Subcutaneous preadipocyte (primary cell): Measurements from ENCODE around the gene PLTP. TPM values are rescaled to one million over a fixed set of nuclear protein-coding genes. Genes with fewer than 3 reads are reported as not detected.

Experiments used
- total RNA-seq: library from RNA; depleted of rRNA; stranded (reverse); fragments of >200 nt; gene quantifications from 2 replicates; pipeline ENCODE4 v1.2.3, GENCODE V29; 2012

Gene PLTP, protein sequence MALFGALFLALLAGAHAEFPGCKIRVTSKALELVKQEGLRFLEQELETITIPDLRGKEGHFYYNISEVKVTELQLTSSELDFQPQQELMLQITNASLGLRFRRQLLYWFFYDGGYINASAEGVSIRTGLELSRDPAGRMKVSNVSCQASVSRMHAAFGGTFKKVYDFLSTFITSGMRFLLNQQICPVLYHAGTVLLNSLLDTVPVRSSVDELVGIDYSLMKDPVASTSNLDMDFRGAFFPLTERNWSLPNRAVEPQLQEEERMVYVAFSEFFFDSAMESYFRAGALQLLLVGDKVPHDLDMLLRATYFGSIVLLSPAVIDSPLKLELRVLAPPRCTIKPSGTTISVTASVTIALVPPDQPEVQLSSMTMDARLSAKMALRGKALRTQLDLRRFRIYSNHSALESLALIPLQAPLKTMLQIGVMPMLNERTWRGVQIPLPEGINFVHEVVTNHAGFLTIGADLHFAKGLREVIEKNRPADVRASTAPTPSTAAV
- total RNA-seq: 6.6 and 33.1 TPM in 2 replicates

DNA sequence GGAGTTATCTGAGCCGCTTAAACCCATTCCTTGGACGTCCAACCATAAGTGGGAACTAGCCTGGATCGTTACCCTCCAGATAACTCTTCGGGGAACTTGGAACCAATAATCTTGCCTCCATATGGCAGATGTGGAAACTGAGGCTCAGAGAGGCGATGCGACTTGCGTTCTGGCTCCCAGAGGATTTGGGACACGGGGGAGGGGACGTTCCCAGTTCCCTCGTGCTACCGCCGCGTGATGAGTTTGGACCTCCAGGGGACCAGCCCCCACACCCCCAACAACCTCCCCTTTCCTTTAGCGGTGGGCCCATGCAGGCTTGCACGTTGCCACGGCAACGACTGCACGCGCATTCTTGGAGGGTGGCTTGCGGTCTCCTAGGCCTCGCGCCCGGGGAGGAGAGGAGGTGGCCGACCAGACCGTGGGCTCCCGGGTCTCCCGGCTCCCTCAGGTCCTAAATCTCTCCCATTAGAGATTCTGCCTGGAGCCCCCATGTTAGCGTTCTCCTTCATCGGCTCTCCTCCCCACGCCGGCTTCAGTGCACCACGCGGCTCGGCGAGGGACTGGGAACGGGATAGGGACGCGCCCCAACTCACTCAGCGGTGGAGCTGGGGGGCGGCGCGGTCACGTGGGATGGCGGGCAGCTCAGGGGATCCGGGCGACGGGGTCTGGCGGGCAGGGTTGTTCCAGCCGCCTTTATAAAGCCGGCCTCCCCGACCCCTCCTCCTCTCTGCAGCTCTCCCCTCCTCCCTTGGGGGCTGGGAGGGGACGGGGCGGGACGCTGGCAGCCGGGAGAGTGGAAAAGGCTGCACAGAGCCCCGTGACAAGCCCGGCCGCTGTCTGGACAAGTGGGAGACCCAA, at the start of gene PLTP:
PLTP (minus strand) TSS at position 670 of the 858 bp plus-strand sequence. CDS start 703 bp downstream, outside the sequence.

DNA sequence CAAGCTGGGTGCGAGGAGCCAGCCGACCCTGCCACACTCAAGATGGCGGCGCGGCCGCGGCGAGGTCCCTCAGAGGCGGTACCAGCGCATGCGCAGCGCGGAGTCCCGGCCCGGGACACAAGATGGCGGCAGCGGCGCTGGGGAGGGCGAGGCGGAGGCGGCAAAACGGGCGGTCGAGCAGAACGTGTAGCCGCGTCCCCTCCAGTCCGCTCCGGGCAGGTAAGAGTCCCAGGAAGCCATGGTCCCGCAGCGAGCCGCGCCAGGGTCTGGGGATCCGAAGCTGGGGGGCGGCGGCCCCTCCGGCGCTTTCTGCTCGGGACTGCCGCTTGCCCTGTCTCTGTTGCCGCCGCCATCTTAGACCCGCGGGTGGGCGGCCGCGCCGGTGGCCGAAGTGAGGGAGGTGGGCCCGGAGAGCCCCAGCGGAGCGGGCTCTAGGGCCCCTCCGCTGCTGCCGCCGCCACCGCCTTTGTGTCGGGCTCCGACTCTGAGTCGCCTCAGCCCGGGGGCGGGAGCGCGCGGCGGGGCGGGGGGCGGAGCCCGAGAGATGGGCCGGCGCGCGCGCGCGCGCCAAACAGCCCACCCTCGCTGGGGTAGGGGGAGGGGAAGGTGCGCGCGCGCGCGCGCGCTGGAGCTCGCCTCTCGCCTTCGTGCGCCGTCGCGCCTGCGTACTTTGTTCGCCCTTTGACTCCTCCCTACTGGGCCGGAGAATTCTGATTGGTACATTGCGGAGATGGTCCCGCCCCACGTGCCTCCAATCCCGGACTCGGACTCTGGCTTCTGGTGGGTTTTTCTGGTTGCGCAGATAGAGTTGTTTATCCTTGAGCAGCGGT, 22.8 kb upstream of the PLTP start, which contains the start of gene PCIF1:
PCIF1 (plus strand) TSS at position 98 of the 830 bp plus-strand sequence. CDS start 4,317 bp downstream, outside the sequence.

DNA sequence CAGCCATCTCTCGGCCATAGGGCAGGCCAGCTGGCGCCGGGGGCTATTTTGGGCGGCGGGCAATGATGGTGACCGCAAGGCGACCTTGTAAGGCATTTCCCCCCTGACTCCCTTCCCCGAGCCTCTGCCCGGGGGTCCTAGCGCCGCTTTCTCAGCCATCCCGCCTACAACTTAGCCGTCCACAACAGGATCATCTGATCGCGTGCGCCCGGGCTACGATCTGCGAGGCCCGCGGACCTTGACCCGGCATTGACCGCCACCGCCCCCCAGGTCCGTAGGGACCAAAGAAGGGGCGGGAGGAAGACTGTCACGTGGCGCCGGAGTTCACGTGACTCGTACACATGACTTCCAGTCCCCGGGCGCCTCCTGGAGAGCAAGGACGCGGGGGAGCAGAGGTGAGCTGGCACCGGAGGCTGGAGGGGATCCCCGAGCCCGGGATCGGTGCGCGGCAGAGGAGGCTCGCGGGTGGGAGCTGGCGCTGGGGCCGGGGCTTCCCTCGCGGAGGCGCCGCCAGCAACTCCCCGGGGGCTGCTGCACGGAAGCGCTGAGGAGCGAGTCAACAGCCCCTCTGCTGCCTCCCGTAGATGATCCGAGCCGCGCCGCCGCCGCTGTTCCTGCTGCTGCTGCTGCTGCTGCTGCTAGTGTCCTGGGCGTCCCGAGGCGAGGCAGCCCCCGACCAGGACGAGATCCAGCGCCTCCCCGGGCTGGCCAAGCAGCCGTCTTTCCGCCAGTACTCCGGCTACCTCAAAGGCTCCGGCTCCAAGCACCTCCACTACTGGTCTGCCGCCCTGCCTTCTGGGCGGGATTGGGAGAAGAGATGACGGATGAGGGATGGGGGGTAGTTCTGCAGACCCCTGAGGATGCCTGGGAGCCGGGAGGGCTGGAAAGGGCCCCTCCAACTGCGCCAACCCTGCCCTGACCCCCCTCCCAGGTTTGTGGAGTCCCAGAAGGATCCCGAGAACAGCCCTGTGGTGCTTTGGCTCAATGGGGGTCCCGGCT, 20.7 kb downstream of the PLTP start, which contains the start of the genes CTSA and NEURL2:
CTSA (plus strand) TSS at position 351 of the 999 bp plus-strand sequence; CDS start at position 585, 234 bp downstream.
NEURL2 (minus strand) TSS at position 224 of the 999 bp plus-strand sequence; CDS start at position 7, 217 bp downstream.

DNA sequence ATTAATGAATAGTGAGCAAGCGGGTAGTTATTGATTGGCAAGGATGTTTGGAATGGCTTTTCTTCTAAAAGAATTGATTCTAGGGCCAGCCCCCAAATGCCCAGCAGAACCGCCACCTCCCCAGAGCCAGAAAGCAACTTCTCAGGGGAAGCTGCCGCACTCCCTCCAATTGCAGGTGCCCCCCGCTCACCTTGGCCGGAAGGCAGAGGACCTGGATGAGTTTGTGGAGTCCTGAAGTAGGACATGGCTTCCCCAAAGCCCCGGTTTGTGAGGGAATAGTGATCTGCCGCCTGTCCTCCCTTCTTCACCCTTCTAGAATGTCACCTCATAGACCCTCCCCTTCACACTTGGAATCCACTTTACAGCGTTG, 24.6 kb downstream of the PLTP start, which contains the start of gene SPATA25:
SPATA25 (minus strand) TSS at position 277 of the 370 bp plus-strand sequence; CDS start at position 245, 32 bp downstream.

DNA sequence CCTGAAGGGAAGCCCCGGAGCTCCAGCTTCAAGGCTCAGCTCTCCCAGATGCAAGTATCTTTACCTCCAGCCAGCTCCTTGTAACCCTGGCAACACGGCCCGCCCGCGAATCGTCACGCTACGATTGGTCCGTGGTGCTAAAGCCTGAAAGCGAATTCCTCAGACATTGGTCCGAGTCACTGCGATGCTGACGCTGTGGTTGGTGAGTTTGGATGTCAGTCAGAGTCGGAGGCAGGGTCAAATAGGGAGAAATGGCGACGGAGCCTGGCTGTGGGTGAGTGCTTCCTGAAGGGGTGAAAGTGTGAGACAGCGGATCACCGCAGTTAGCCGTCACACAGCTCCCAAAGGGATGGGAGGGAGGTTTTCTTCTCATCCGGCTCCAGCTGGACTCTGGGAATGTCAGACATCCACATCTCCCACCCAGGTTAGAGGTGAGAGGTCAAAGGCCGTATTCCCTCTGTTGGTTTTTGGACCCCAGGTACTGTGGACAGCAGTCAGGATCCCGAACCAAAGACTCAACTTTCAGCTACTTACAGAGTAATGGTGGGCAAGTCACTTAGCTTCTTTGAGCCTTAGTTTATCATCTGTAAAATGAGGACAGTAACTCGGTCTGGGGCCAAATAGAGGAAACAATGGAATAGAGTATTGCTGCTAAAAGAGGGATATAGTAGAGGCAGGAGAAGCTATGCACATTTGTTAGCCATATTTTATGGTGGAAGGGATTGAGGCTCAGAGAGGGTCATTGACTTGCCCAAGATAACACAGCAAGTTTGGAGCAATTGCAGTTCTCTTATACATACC, 30.8 kb downstream of the PLTP start, which contains the start of gene ZSWIM1:
ZSWIM1 (plus strand) TSS at position 240 of the 801 bp plus-strand sequence. CDS start 1,366 bp downstream, outside the sequence.

DNA sequence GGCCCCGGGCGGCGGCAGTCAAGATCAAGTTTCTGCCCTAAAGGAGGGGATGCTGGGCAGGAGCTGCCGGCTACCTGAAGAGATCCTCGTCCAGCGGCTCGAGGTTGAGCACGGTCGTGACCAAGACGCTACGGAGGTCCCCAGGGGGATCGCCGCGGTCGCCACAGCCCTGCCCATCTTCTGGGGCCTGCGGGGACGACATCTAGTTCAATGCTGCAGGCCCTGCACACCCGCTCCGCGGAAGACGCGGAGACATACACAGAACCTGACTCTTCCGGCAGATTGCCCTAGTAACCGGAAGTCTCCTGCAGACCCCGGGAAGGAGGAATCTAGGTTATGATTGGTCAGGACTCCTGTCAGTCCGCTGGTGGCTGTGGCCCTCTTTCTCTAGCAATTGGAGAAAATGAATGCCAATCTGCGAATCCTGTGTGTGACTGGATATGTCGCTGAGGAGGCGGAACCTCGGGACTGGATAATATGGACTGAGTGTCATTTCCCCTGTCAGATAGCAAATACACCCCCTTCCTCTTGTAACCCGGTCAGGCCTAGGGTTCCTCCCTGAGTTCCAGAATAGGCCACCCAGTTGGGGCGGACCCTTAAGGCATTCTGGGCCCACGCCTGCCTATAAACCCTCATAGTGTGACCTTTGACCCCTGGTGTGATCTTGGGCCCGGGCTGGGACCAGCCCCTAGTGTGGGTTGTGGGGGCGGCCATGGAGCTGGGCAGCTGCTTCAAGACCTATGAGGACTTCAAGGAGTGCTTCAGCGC, 54.7 kb downstream of the PLTP start, which contains the start of the genes ACOT8 and ZSWIM3:
ACOT8 (minus strand) TSS at position 279 of the 768 bp plus-strand sequence; CDS start at position 202, 77 bp downstream.
ZSWIM3 (plus strand) TSS at position 501 of the 768 bp plus-strand sequence; CDS start at position 713, 212 bp downstream.

Other genes starting within 250 kb of the PLTP start
- gene WFDC11, start 241.9 kb downstream of the PLTP start, total RNA-seq: not detected in 2 replicates
- gene WFDC13, start 210.1 kb downstream of the PLTP start, total RNA-seq: not detected in 2 replicates
- gene WFDC10B, start 207.1 kb downstream of the PLTP start, total RNA-seq: not detected in 2 replicates
- gene SPINT4, start 189.8 kb downstream of the PLTP start, total RNA-seq: not detected in 2 replicates
- 0.20 and 0.73 TPM in 2 replicates for gene WFDC3, start 120.3 kb downstream of the PLTP start, total RNA-seq
- gene DNTTIP1, start 120.2 kb downstream of the PLTP start, total RNA-seq: 13.5 and 15.4 TPM in 2 replicates
- 31.2 and 36.4 TPM in 2 replicates for gene UBE2C, start 99.5 kb downstream of the PLTP start, total RNA-seq
- 0.73 TPM in 1 of 2 replicates, not detected in the other for gene TNNC2, start 84.8 kb downstream of the PLTP start, total RNA-seq
- 87.6 and 101 TPM in 2 replicates for gene SNX21, start 78.4 kb downstream of the PLTP start, total RNA-seq
- 25.6 and 30.1 TPM in 2 replicates for gene ACOT8, start 54.8 kb downstream of the PLTP start, total RNA-seq
- 3.9 and 4.8 TPM in 2 replicates for gene ZSWIM3, start 54.5 kb downstream of the PLTP start, total RNA-seq
- gene ZSWIM1, start 30.9 kb downstream of the PLTP start, total RNA-seq: 10.4 and 11.0 TPM in 2 replicates
- gene SPATA25, start 24.5 kb downstream of the PLTP start, total RNA-seq: 1.4 and 1.5 TPM in 2 replicates
- 2.6 and 2.7 TPM in 2 replicates for gene NEURL2, start 20.9 kb downstream of the PLTP start, total RNA-seq
- 90.1 and 95.2 TPM in 2 replicates for gene CTSA, start 20.8 kb downstream of the PLTP start, total RNA-seq
- 10.7 and 11.3 TPM in 2 replicates for gene PCIF1, start 22.5 kb upstream of the PLTP start, total RNA-seq
- gene ZNF335, start 60.0 kb upstream of the PLTP start, total RNA-seq: 16.9 and 23.7 TPM in 2 replicates
- gene MMP9, start 96.8 kb upstream of the PLTP start, total RNA-seq: not detected in 2 replicates
- gene SLC12A5, start 117.1 kb upstream of the PLTP start, total RNA-seq: not detected in 2 replicates
- 12.9 and 20.7 TPM in 2 replicates for gene NCOA5, start 177.8 kb upstream of the PLTP start, total RNA-seq
- 4.7 and 9.6 TPM in 2 replicates for gene CD40, start 206.2 kb upstream of the PLTP start, total RNA-seq